Pancreas (tissue), 10 donors: Measurements from ENCODE around the gene SUCNR1. TPM values are rescaled to one million over a fixed set of nuclear protein-coding genes. Genes with fewer than 3 reads are reported as not detected.

Experiments used
- ATAC-seq, 4 donors: fragments of 200-7000 bp; cut with Tn5 transposase; one replicate each; pipeline versions ENCODE4 v1.8.0 to v1.9.1; 2020; ENCODE audit warnings: mild to moderate bottlenecking in 4 of 4, moderate library complexity in 4 of 4
- DNase-seq, 6 donors: peaks; one replicate each; pipeline ENCODE4 v3.0.0-alpha.2; 2020
- FAIRE-seq: peaks from 2 replicates; lab custom pipeline; 2012; peaks lifted over from hg19 to GRCh38; lab: Jason Lieb, UNC
- H3K27ac ChIP-seq, 4 donors: fragments of 200-600 bp; sonication (generic); 1 replicate in 3 of 4; 2 replicates in 1 of 4; pipeline versions ENCODE4 v1.5.0 to v1.8.0; 2020
- H3K27me3 ChIP-seq, 4 donors: fragments of 200-600 bp; one replicate each; pipeline ENCODE4 v1.8.0; 2021
- H3K36me3 ChIP-seq, 3 donors: fragments of 200-600 bp; sonication (generic) in 1 of 3; one replicate each; pipeline versions ENCODE4 v1.5.0 to v1.8.0; 2020 to 2021
- H3K4me1 ChIP-seq, 3 donors: fragments of 200-600 bp; one replicate each; pipeline ENCODE4 v1.8.0; 2021
- H3K4me3 ChIP-seq, 4 donors: fragments of 200-600 bp; sonication (generic) in 2 of 4; one replicate each; pipeline versions ENCODE4 v1.5.0 to v1.8.0; 2020 to 2021
- H3K9me3 ChIP-seq, 4 donors: fragments of 200-600 bp; one replicate each; pipeline ENCODE4 v1.8.0; 2021
- WGBS, 2 donors: extraction: QIAGEN DNeasy Blood & Tissue Kit; methylation state at CpG; one replicate each; pipeline ENCODE4 v1.1.7; 2013; 5-methylcytosine and 5-hydroxymethylcytosine counted together
- intact Hi-C, 3 donors: fragments of 100-400 bp; cut with DNase I; formaldehyde crosslinking; loops; one replicate each; pipeline versions ENCODE4 v1.11.1 to v1.14.2; 2022
- polyA plus RNA-seq, 2 donors: library from polyadenylated mRNA; stranded (reverse); fragments of 200-250 nt; gene quantifications; one replicate each; pipeline ENCODE4 v1.2.3, GENCODE V29; 2013
- total RNA-seq, 6 donors: library from RNA; stranded (reverse); fragmentation: NEBNext Ultra II Directional in 4 of 6; extraction: Animal tissue kit (Norgen Biotek cat#: 25700) in 4 of 6; gene quantifications; one replicate each; pipeline versions ENCODE4 v1.2.1 to v1.2.4, GENCODE V29; 2021 to 2023
- TF ChIP-seq, protein P1 (sequence below), 4 donors: fragments of 200-600 bp; sonication (generic) in 3 of 4; IDR thresholded peaks; one replicate each; pipeline versions ENCODE4 v1.5.0 to v1.8.0; 2021; ENCODE audit warnings: antibody characterized with exemption in 4 of 4
- donor health status: healthy with polysubstance abuse.
- donor health status: DM: no; HTN: no; CAD: no; lungs with moderate emphysema.
- donor health status: DM: no; HTN: no; CAD: no.
- donor health status: control.
- donor health status: control.
- donor health status: Bipolar disorder and iron deficiency.
- donor health status: DM: yes; HTN: yes; CAD: no.
- donor health status: DM: no; HTN: no; CAD: no.
- donor health status: DM: no; HTN: no; CAD: no.
- donor health status: DM: yes; HTN: yes; CAD: no.

The SUCNR1 gene
- total and polyA plus RNA-seq, 8 donors = 0.02 to 0.23 (median 0.09) TPM; not detected in 1

- H3K4me1 ChIP-seq = no peaks in the 10 kb centered on the region
- H3K27ac ChIP-seq = no peak overlapping the region
- intact Hi-C loops = no loop called here
- TF ChIP-seq, protein P1, sequence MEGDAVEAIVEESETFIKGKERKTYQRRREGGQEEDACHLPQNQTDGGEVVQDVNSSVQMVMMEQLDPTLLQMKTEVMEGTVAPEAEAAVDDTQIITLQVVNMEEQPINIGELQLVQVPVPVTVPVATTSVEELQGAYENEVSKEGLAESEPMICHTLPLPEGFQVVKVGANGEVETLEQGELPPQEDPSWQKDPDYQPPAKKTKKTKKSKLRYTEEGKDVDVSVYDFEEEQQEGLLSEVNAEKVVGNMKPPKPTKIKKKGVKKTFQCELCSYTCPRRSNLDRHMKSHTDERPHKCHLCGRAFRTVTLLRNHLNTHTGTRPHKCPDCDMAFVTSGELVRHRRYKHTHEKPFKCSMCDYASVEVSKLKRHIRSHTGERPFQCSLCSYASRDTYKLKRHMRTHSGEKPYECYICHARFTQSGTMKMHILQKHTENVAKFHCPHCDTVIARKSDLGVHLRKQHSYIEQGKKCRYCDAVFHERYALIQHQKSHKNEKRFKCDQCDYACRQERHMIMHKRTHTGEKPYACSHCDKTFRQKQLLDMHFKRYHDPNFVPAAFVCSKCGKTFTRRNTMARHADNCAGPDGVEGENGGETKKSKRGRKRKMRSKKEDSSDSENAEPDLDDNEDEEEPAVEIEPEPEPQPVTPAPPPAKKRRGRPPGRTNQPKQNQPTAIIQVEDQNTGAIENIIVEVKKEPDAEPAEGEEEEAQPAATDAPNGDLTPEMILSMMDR (IDR thresholded peaks at IDR 0.05) = no peak
- no peak overlapping the region for H3K4me3 ChIP-seq
- no peak for DNase-seq
- H3K9me3 ChIP-seq = no peaks in the 10 kb centered on the region
- H3K36me3 ChIP-seq = no peaks in the 10 kb centered on the region
- ATAC-seq = no peak
- WGBS, 2 donors = 73 to 91% methylated on average over 2 of the region's 2 CpGs
- no peaks in the 10 kb centered on the region for H3K27me3 ChIP-seq
- FAIRE-seq = no peak
Observed at GRCh38 chr3:151905647-151906046, 32.2 kb downstream of the SUCNR1 start.

DNA sequence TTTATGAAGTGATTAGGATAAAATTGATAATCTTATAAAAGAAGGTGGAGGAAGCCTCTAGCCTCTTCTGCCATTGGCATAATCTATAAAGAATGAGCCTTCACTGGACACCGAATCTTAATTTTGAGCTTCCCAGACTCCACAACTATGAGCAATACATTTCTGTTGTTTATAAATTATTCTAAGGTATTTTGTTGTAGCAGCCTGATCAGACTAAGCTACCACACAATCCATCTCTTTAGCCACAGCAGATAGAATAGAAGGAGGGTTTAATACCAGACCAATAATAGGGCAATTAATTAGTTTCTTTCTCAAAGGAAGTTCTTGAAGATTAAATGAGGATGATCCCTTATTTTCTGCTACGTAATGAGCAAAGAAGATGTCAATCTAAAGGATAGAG, 33.3 kb downstream of the SUCNR1 start:
- Histone ChIP-seq H3K27me3 (no peaks in the 10 kb centered on the region), H3K9me3 (no peaks in the 10 kb centered on the region), H3K4me1 (no peaks in the 10 kb centered on the region), H3K4me3 (no peak overlapping the region), H3K27ac (no peak overlapping the region), H3K36me3 (no peaks in the 10 kb centered on the region)
- intact Hi-C loops = no loop called here
- WGBS, 2 donors = 87 to 97% methylated on average over 2 of the region's 2 CpGs
- FAIRE-seq (no peak), DNase-seq (no peak), ATAC-seq (no peak)
- TF ChIP-seq, protein P1 (IDR thresholded peaks at IDR 0.05) = no peak

DNA sequence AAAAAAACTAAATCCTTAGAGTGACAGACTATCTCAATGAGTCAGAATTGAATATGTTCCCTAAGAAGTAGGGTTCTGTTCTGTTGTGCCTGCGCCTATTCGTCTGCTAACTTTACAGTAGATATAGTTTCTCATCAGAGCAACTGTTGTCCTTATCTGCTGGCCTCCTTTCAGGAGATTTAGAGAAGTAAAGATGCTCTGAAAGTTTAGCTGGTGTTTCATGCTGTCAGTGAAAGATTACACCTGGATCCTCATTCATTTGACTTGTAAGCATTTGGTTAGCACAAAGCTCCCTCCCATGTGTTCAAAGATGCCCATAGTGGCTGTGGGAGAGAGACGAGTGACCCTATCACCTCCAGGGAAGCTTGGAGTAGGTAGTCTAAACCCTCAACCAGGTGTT, 35.0 kb downstream of the SUCNR1 start:
- H3K27ac ChIP-seq = no peak overlapping the region
- H3K4me3 ChIP-seq = no peak overlapping the region
- 92 to 93% methylated on average over 3 of the region's 3 CpGs for WGBS, 2 donors
- FAIRE-seq = no peak
- no peak for ATAC-seq
- no peaks in the 10 kb centered on the region for H3K36me3 ChIP-seq
- intact Hi-C loops = no loop called here
- TF ChIP-seq, protein P1 (IDR thresholded peaks at IDR 0.05) = no peak
- DNase-seq = no peak
- no peaks in the 10 kb centered on the region for H3K27me3 ChIP-seq
- H3K4me1 ChIP-seq = no peaks in the 10 kb centered on the region
- H3K9me3 ChIP-seq = no peaks in the 10 kb centered on the region

DNA sequence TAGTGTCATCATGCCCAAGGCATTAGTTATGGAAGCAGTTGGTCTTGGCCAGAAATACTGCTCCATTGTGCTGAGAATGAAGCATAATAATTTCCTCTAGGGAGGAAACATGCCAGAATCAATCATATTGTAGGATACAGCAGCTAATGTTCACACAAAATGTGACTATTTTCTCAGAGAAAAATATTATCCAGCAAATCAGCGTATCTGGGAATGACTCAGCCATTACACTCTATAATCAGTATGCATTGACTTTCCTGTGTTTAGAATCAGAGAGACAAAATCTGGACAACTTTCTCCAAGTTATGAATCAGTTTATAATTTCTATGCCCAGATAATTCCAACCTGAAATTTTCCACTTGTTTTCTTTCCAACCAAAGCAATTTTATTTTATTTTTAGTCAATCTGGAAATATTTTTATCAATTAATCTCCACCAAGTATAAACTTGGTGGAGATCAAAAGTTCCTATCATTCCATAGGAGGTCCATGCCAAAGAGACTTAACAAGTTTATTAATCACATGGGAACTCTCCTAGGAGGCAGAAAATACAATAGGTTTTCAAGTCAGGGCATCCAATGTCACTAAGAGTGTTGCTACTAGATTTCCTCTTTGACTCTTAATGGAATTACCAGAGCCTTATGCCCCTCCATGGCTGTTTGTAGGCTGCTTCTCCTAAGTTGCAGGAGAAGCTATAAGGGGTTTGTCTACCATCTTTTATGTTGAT, 36.4 kb downstream of the SUCNR1 start:
- ATAC-seq = no peak
- intact Hi-C loops = no loop called here
- no peak overlapping the region for H3K4me3 ChIP-seq
- no peaks in the 10 kb centered on the region for H3K36me3 ChIP-seq
- no peaks in the 10 kb centered on the region for H3K4me1 ChIP-seq
- H3K27ac ChIP-seq = no peak overlapping the region
- no peaks in the 10 kb centered on the region for H3K9me3 ChIP-seq
- no peak for FAIRE-seq
- TF ChIP-seq, protein P1 (IDR thresholded peaks at IDR 0.05) = no peak
- no peaks in the 10 kb centered on the region for H3K27me3 ChIP-seq
- 2 to 26% methylated on average over 1 of the region's 1 CpG for WGBS, 2 donors
- DNase-seq = no peak

DNA sequence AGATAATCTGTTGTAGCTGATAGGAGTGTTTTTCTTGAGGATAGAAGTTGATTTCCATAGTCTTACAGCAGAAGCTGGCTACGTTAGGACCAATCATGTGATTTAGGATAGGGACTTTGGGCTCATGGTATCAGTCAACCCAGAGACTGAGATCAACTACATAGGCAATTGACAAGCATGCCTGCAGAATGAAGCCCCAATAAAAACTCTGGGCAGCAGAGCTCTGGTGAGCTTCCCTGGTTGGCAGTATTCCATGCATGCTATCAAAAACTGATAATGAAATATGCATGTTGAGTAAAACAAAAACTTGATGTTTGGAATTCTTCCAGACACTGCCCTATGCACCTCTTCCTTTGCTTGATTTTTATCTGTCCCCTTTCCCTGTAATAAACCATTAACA, 38.0 kb downstream of the SUCNR1 start:
- 69 to 73% methylated on average over 1 of the region's 1 CpG for WGBS, 2 donors
- no peak for ATAC-seq
- Histone ChIP-seq H3K9me3 (no peaks in the 10 kb centered on the region), H3K36me3 (no peaks in the 10 kb centered on the region), H3K27me3 (no peaks in the 10 kb centered on the region), H3K27ac (no peak overlapping the region), H3K4me1 (no peaks in the 10 kb centered on the region), H3K4me3 (no peak overlapping the region)
- no peak for DNase-seq
- TF ChIP-seq, protein P1 (IDR thresholded peaks at IDR 0.05) = no peak
- FAIRE-seq = no peak
- intact Hi-C loops = no loop called here
